HFF-Myc (cell line): ENCODE data around the gene PCNA.
"Not testable (repeated sequence)": the region's sequence is repeated elsewhere in the genome, so short reads cannot be mapped to it uniquely, and the experiment has no call there.

Experiments used
- DNase-seq: peaks from one replicate; pipeline ENCODE4 v3.0.0-alpha.2; 2011; ENCODE audit warnings: low read depth; ENCODE audit errors: extremely low read depth
- H3K4me3 ChIP-seq: replicated peaks from 2 replicates; pipeline ENCODE4 v1.5.1; 2011; ENCODE audit warnings: low read depth, mild to moderate bottlenecking, control low read depth, low read length
- CTCF ChIP-seq: IDR thresholded peaks from 2 replicates; pipeline ENCODE4 v1.5.1; 2012; ENCODE audit warnings: mild to moderate bottlenecking, low read depth, low read length, control low read depth; ENCODE audit errors: missing control alignments

The PCNA gene

GRCh38 chr20:5090191-5090590 is 29.6 kb downstream of the PCNA start:
- H3K4me3 ChIP-seq = no peak overlapping the region
- DNase-seq = no peak
- no peak for TF ChIP-seq CTCF

DNA sequence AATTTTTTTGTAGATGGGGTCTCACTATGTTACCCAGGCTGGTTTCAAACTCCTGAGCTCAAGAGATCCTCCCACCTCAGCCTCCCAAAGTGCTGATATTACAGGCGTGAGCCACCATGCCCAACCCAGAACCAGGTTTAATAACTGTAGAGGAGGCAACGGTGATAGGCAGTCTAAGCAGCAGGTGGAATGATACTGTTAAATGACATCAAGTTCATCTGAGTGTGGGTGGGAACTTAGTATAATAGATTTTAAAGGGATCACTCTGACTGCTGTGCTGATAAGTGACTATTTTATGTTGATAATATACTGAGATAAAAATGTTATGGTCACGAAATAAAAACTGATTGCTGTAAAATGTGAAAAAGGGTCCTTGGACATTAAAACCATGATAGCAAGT is 31.1 kb downstream of the PCNA start:
- TF ChIP-seq CTCF = no peak
- DNase-seq = no peak
- no peak overlapping the region for H3K4me3 ChIP-seq

DNA sequence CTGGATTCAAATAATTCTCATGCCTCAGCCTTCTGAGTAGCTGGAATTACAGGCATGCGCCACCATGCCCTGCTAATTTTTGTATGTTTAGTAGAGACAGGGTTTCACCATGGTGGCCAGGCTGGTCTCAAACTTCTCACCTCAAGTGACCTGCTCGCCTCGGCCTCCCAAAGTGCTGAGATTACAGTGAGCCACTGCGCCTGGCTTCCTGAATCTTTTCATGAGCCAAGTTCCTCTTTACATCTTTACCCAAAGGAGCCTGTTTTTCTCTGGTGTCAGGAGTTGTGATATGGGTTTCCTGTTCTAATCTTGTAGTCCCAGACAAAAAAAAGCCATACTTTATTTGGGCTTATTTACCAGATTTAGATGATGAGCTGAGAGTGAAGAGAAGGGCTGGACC is 34.4 kb downstream of the PCNA start:
- no peak overlapping the region for H3K4me3 ChIP-seq
- DNase-seq = no peak
- TF ChIP-seq CTCF = no peak

DNA sequence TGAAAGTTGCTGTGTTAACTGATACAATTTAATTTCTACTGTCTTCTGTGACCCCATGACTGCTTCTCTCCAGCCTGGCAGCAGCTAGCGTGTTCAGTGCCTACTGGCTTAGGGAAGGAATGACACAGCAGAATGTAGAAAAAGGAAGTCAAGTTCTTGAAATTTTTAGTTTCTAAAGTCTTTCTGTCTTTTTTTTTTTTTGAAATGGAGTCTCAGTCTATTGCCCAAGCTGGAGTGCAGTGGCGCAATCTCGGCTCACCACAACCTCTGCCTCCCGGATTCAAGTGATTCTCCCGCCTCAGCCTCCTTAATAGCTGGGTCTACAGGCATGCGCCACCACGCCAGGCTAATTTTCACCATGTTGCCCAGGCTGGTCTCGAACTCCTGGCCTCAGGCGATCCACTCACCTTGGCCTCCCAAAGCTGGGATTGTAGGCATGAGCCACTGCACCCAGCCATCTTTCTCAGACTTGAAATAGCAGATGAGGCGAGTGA is 39.3 kb downstream of the PCNA start:
- no peak overlapping the region for H3K4me3 ChIP-seq
- no peak for DNase-seq
- TF ChIP-seq CTCF = no peak

DNA sequence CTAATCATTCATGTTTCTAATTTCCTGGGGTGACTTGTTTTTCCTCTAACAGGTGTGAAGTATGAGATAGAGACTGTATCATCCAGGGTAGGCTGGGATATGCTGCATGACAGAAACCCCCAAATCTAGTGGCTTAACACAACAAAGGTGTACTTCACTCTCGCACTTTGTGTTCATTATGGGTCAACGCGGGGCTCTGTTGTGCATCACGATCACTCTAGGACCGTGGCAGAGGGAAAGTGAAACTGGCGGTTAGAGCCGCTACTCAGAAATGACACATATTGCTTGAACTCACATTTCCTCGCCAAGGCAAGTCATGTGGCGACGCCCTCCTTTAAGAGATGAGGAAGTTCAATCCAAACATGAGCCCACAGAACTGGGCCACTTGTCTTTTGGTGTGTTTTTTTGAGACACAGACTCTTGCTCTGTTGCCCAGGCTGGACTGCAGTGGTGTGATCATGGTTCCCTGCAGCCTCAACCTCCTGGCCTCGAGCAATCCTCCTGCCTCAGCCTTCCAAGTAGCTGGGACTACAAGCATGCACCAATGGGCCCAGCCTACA is 41.3 kb downstream of the PCNA start:
- DNase-seq = no peak
- H3K4me3 ChIP-seq = no peak overlapping the region

DNA sequence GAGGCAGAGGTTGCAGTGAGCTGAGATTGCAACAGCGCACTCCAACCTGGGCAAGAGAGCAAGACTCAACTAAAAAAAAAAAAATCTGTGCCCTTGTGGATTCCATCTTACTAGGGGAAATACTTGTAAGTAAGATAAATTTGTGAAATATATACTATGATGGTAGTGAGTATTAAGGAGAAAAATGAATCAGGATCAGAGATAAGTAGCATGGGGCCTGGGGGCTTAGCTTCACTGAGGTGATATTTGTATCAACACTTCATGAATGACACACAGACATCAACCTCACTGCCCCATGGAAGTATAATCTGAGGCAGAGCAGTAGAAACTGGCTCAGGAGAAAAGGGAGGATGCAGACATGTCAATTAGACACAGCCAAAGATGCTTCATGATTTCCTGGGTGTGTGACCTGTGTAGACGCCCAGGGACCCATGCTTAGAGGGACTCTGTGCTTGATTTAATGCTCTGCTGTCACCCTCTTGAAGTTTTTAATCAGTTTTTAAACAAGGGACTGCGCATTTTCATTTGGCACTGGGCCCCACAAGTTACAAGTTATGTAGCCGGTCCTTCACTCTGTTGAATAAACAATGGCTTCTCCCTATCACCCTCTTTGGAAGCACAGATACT is 41.9 kb downstream of the PCNA start:
- TF ChIP-seq CTCF = no peak
- H3K4me3 ChIP-seq = no peak overlapping the region
- DNase-seq = no peak

More for the DNA sequence above, 41.3 kb downstream of the PCNA start:
- TF ChIP-seq CTCF = no peak

DNA sequence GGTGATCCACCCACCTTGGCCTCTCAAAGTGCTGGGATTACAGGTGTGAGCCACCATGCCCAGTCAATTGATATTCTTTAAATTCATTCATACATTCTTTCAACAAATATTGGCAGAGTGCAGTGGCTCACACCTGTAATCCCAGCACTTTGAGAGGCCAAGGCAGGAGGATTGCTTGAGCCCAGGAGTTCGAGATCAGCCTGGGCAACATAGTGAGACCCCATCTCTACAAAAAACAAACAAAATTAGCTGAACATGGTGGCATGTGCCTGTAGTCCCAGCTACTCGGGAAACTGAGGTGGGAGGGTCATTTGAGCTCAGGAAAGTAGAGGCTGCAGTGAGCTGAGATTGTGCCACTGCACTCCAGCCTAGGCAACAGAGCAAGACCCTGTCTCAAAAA is 42.8 kb downstream of the PCNA start:
- not testable (repeated sequence) for H3K4me3 ChIP-seq

More for the DNA sequence above, 42.8 kb downstream of the PCNA start:
- DNase-seq = not testable (repeated sequence)
